SK-N-SH treated with all-trans-retinoic acid at 6 μM for 48 hours (cell line): ENCODE measurements around the gene ANKS3.

Experiments used
- BACH2 ChIP-seq: fragments of 250-450 bp; sonication (Bioruptor Pico); IDR thresholded peaks from 2 replicates; pipeline ENCODE4 v1.9.0; 2021; ENCODE audit warnings: mild to moderate bottlenecking, borderline replicate concordance
- ESRRG ChIP-seq: fragments of 250-450 bp; sonication (Bioruptor Pico); IDR thresholded peaks from 2 replicates; pipeline ENCODE4 v1.6.1; 2021; ENCODE audit warnings: mild to moderate bottlenecking
- GLIS3 ChIP-seq: fragments of 250-450 bp; sonication (Bioruptor Pico); IDR thresholded peaks from 2 replicates; pipeline ENCODE4 v1.5.0; 2020; ENCODE audit warnings: mild to moderate bottlenecking, moderate library complexity
- OSR1 ChIP-seq: fragments of 250-450 bp; sonication (Bioruptor Pico); IDR thresholded peaks from 2 replicates; pipeline ENCODE4 v1.8.0; 2022; ENCODE audit warnings: moderate library complexity, mild to moderate bottlenecking, inconsistent platforms
- PPARA ChIP-seq: fragments of 250-450 bp; sonication (Bioruptor Pico); IDR thresholded peaks from 2 replicates; pipeline ENCODE4 v1.5.0; 2020; ENCODE audit warnings: mild to moderate bottlenecking, borderline replicate concordance
- RARB ChIP-seq: fragments of 250-450 bp; sonication (Bioruptor Pico); IDR thresholded peaks from 2 replicates; pipeline ENCODE4 v1.8.0; 2021; ENCODE audit warnings: mild to moderate bottlenecking, moderate library complexity
- SNAI2 ChIP-seq: fragments of 250-450 bp; sonication (Bioruptor Pico); IDR thresholded peaks from 2 replicates; pipeline ENCODE4 v1.5.0; 2020; ENCODE audit warnings: mild to moderate bottlenecking, moderate library complexity
- TCF4 ChIP-seq: fragments of 250-450 bp; sonication (Bioruptor Pico); IDR thresholded peaks from 2 replicates; pipeline ENCODE4 v1.8.0; 2021; ENCODE audit warnings: mild to moderate bottlenecking, moderate library complexity, borderline replicate concordance
- TOX ChIP-seq: fragments of 250-450 bp; sonication (Bioruptor Pico); IDR thresholded peaks from 2 replicates; pipeline ENCODE4 v1.8.0; 2021; ENCODE audit warnings: mild to moderate bottlenecking, moderate library complexity, borderline replicate concordance
- ZC3H10 ChIP-seq: fragments of 250-450 bp; sonication (Bioruptor Pico); IDR thresholded peaks from 2 replicates; pipeline ENCODE4 v1.5.1; 2021; ENCODE audit warnings: mild to moderate bottlenecking, moderate library complexity
- ZFP3 ChIP-seq: fragments of 250-450 bp; sonication (Bioruptor Pico); IDR thresholded peaks from 2 replicates; pipeline ENCODE4 v1.5.0; 2020; ENCODE audit warnings: mild to moderate bottlenecking, moderate library complexity
- ZNF565 ChIP-seq: fragments of 450-650 bp; formaldehyde crosslinking; conservative IDR thresholded peaks from 2 replicates; pipeline ENCODE4 v1.5.0; 2020; ENCODE audit warnings: low read depth, mild to moderate bottlenecking, moderate library complexity
- TF ChIP-seq, protein P1 (sequence below): fragments of 250-450 bp; sonication (Bioruptor Pico); IDR thresholded peaks from 2 replicates; pipeline ENCODE4 v1.8.0; 2020; ENCODE audit warnings: mild to moderate bottlenecking, moderate library complexity, borderline replicate concordance
- TF ChIP-seq, protein P2 (sequence below): fragments of 250-450 bp; sonication (Bioruptor Pico); IDR thresholded peaks from 2 replicates; pipeline ENCODE4 v1.8.0; 2021; ENCODE audit warnings: low read depth, mild to moderate bottlenecking, moderate library complexity, borderline replicate concordance

DNA sequence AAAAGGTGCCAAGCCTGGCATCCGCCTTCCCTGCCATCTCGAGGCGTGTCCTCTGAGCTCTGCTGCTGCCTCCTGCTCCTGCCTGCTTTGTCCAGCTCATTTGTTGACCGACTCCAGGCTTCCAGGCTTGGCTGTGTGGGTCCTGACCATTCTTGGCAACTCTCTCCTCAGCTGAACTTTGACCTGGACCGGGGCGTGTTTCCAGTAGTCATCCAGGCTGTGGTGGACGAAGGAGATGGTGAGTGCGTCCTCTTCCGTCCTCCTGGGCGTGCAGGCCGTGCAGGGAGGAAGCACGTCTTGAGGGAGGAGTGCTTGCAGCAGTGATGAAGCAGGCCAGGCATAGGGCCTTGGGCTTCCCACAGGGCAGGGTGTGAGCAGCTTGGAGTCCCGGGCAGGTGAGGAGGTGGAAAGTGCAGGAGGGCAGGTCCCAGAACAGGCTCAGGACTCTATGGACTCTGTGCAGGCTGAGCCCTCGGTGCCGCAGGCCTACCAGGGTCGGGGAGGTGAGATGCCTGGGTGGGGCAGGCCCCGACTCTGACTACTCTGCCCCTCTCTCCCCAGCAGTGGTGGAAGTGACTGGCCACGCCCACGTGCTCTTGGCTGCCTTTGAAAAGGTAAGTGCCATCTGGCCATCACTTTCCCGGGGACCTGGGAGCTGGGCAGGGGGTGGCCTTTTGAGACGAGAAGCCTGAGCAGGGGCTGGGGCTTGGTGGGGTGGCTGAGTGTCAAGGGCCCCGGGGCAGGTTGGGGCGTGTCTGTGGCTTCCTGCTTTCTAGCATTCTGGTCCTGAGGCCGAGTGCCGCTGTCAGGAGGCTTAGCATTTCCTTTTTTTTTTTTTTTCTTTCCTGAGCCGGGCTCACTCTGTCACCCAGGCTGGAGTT lies 69.3 kb downstream of the ANKS3 start:
- TF ChIP-seq OSR1 (CRISPR knock-in tag) (no peak), SNAI2 (CRISPR knock-in tag) (no peak), GLIS3 (CRISPR knock-in tag) (no peak), BACH2 (CRISPR knock-in tag) (no peak), PPARA (CRISPR knock-in tag) (no peak), RARB (no peak), TOX (CRISPR knock-in tag) (no peak), ZNF565 (CRISPR knock-in tag) (no peak), ZC3H10 (CRISPR knock-in tag) (no peak), ZFP3 (CRISPR knock-in tag) (no peak), ESRRG (CRISPR knock-in tag) (no peak), TCF4 (CRISPR knock-in tag) (no peak)
- TF ChIP-seq, protein P1, sequence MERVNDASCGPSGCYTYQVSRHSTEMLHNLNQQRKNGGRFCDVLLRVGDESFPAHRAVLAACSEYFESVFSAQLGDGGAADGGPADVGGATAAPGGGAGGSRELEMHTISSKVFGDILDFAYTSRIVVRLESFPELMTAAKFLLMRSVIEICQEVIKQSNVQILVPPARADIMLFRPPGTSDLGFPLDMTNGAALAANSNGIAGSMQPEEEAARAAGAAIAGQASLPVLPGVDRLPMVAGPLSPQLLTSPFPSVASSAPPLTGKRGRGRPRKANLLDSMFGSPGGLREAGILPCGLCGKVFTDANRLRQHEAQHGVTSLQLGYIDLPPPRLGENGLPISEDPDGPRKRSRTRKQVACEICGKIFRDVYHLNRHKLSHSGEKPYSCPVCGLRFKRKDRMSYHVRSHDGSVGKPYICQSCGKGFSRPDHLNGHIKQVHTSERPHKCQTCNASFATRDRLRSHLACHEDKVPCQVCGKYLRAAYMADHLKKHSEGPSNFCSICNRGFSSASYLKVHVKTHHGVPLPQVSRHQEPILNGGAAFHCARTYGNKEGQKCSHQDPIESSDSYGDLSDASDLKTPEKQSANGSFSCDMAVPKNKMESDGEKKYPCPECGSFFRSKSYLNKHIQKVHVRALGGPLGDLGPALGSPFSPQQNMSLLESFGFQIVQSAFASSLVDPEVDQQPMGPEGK (CRISPR knock-in tag), result no peak
- TF ChIP-seq, protein P2, sequence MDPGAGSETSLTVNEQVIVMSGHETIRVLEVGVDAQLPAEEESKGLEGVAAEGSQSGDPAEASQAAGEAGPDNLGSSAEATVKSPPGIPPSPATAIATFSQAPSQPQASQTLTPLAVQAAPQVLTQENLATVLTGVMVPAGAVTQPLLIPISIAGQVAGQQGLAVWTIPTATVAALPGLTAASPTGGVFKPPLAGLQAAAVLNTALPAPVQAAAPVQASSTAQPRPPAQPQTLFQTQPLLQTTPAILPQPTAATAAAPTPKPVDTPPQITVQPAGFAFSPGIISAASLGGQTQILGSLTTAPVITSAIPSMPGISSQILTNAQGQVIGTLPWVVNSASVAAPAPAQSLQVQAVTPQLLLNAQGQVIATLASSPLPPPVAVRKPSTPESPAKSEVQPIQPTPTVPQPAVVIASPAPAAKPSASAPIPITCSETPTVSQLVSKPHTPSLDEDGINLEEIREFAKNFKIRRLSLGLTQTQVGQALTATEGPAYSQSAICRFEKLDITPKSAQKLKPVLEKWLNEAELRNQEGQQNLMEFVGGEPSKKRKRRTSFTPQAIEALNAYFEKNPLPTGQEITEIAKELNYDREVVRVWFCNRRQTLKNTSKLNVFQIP, result no peak
